ENCODE results near the gene TARP.
A peak's percentile ranks its signal among the peaks of the same experiment; 100 is the strongest.
"Not testable (repeated sequence)": the region's sequence is repeated elsewhere in the genome, so short reads cannot be mapped to it uniquely, and the experiment has no call there.

The TARP gene

GRCh38 chr7:38242814-38243213 lies 30.6 kb downstream of the TARP start:
- no peak for DNase-seq (ENCODE audit: low read depth)
- no peak for TF ChIP-seq CTCF (IDR thresholded peaks at IDR 0.05; ENCODE audit: insufficient read depth, low read depth, low read length)
- no peak overlapping the region for H3K4me3 ChIP-seq (ENCODE audit: low read depth, low read length)

GRCh38 chr7:38241071-38241470 lies 32.4 kb downstream of the TARP start:
- no peak for DNase-seq (ENCODE audit: low read depth)
- no peak overlapping the region for H3K4me3 ChIP-seq (ENCODE audit: low read depth, low read length)
- no peak for TF ChIP-seq CTCF (IDR thresholded peaks at IDR 0.05; ENCODE audit: insufficient read depth, low read depth, low read length)

- H3K4me3 ChIP-seq (ENCODE audit: low read depth, low read length); DNase-seq (ENCODE audit: low read depth): not testable (repeated sequence)
These were observed 34.3 kb downstream of the TARP start for GRCh38 chr7:38239129-38239528.

- no peak overlapping the region for H3K4me3 ChIP-seq (ENCODE audit: low read depth, low read length)
- no peak for DNase-seq (ENCODE audit: low read depth)
- TF ChIP-seq CTCF (IDR thresholded peaks at IDR 0.05; ENCODE audit: insufficient read depth, low read depth, low read length): no peak
These were observed 37.8 kb downstream of the TARP start for GRCh38 chr7:38235606-38236005.

GRCh38 chr7:38234759-38235158 lies 38.7 kb downstream of the TARP start:
- not testable (repeated sequence) for H3K4me3 ChIP-seq (ENCODE audit: low read depth, low read length); DNase-seq (ENCODE audit: low read depth)

- H3K4me3 ChIP-seq (ENCODE audit: low read depth, low read length): no peak overlapping the region
- peak; percentile 23 for DNase-seq (ENCODE audit: low read depth)
- no peak for TF ChIP-seq CTCF (IDR thresholded peaks at IDR 0.05; ENCODE audit: insufficient read depth, low read depth, low read length)
These were observed 40.7 kb downstream of the TARP start for GRCh38 chr7:38232502-38233366.

GRCh38 chr7:38229884-38230642 lies 43.4 kb downstream of the TARP start:
- TF ChIP-seq CTCF (IDR thresholded peaks at IDR 0.05; ENCODE audit: insufficient read depth, low read depth, low read length): no peak
- no peak overlapping the region for H3K4me3 ChIP-seq (ENCODE audit: low read depth, low read length)
- peak; percentile 40 for DNase-seq (ENCODE audit: low read depth)

Data from fibroblast of villous mesenchyme (primary cell).